H1 (cell line): ENCODE results near the gene CTNNA3. TPM values are rescaled to one million over a fixed set of nuclear protein-coding genes. Genes with fewer than 3 reads are reported as not detected.

ENCODE experiments used
- USF2 ChIP-seq: IDR thresholded peaks from 2 replicates; pipeline ENCODE4 v1.6.1; 2011; ENCODE audit warnings: low read length, improper control_type of control experiment
- polyA plus RNA-seq, 7 experiments: library from polyadenylated mRNA; depleted of rRNA in 3 of 7; stranded (reverse) in 5 of 7; unstranded in 2 of 7; fragments of >200 nt in 5 of 7; fragments of 200-250 nt in 2 of 7; gene quantifications; 1 replicate in 5 of 7; 2 replicates in 1 of 7; 4 replicates in 1 of 7; pipeline versions ENCODE4 v1.2.1 to v1.2.3, GENCODE V29; 2011 to 2013; ENCODE audit warnings: missing spikeins in 2 of 7, mixed read lengths in 2 of 7
- total RNA-seq: library from RNA; stranded (reverse); fragmentation: NEBNext Ultra II Directional; extraction: Animal tissue kit (Norgen Biotek cat#: 25700); gene quantifications from 2 replicates; pipeline ENCODE4 v1.2.1, GENCODE V29; 2021

Gene CTNNA3
- total and polyA plus RNA-seq, 2 of the 8 experiments (the other 6 are each of a cell fraction or from before 2014, with no cell fraction given): 1.3 to 1.5 TPM

GRCh38 chr10:67095531-67095930 is 600.5 kb downstream of the CTNNA3 start (continued):
- no peak for TF ChIP-seq USF2
- TF ChIP-seq, all 59 proteins: peak for 0
